Progenitor cell of endocrine pancreas (in vitro differentiated cells): Measurements from ENCODE around the gene DHRS7C. TPM values are rescaled to one million over a fixed set of nuclear protein-coding genes. Genes with fewer than 3 reads are reported as not detected.
A peak's percentile ranks its signal among the peaks of the same experiment; 100 is the strongest.

Experiments
- DNase-seq: peaks from one replicate; pipeline ENCODE4 v3.0.0; 2021; ENCODE audit warnings: low spot score; ENCODE audit not compliant: unreplicated experiment
- H3K27ac Mint-ChIP-seq: 2 replicates; pipeline ENCODE4 v1.8.0; 2021; ENCODE audit warnings: mild to moderate bottlenecking, moderate library complexity, mixed read lengths
- H3K27me3 Mint-ChIP-seq: 2 replicates; pipeline ENCODE4 v1.8.0; 2021; ENCODE audit warnings: mixed read lengths
- H3K36me3 Mint-ChIP-seq: 2 replicates; pipeline ENCODE4 v1.8.0; 2022; ENCODE audit warnings: mixed read lengths; ENCODE audit not compliant: insufficient read depth
- H3K4me1 Mint-ChIP-seq: 2 replicates; pipeline ENCODE4 v1.8.0; 2021; ENCODE audit warnings: low read depth, mixed read lengths
- H3K4me3 Mint-ChIP-seq: 2 replicates; pipeline ENCODE4 v1.8.0; 2021; ENCODE audit warnings: low read depth, mild to moderate bottlenecking, moderate library complexity, mixed read lengths
- H3K9me3 Mint-ChIP-seq: 2 replicates; pipeline ENCODE4 v1.8.0; 2021; ENCODE audit warnings: low read depth, mixed read lengths
- CTCF ChIP-seq: fragments of 200-600 bp; sonication (generic); IDR thresholded peaks from one replicate; pipeline ENCODE4 v1.5.0; 2021; ENCODE audit warnings: antibody characterized with exemption, mild to moderate bottlenecking; ENCODE audit not compliant: unreplicated experiment
- total RNA-seq: library from RNA; stranded (reverse); gene quantifications from 2 replicates; pipeline ENCODE4 v1.2.1, GENCODE V29; 2021

The DHRS7C gene
- total RNA-seq, 1 donor from 2014 or later = not detected

GRCh38 chr17:9750524-9750923, 40.9 kb downstream of the DHRS7C start:
- no peak for TF ChIP-seq CTCF
- DNase-seq = no peak
- Mint-ChIP-seq H3K4me1 (no peaks in the 10 kb centered on the region), H3K27ac (no peak overlapping the region), H3K36me3 (no peaks in the 10 kb centered on the region), H3K4me3 (no peak overlapping the region), H3K9me3 (no peaks in the 10 kb centered on the region), H3K27me3 (peaks cover 4% of the 10 kb centered on the region)

GRCh38 chr17:9729735-9730420, 61.5 kb downstream of the DHRS7C start:
- no peak for DNase-seq
- Mint-ChIP-seq H3K4me1 (no peaks in the 10 kb centered on the region), H3K9me3 (peaks cover 6% of the 10 kb centered on the region), H3K4me3 (no peak overlapping the region), H3K36me3 (peaks cover 4% of the 10 kb centered on the region), H3K27me3 (no peaks in the 10 kb centered on the region), H3K27ac (no peak overlapping the region)
- TF ChIP-seq CTCF = no peak

- no peaks in the 10 kb centered on the region for H3K4me1 Mint-ChIP-seq
- H3K9me3 Mint-ChIP-seq = peaks cover 6% of the 10 kb centered on the region
- no peak overlapping the region for H3K4me3 Mint-ChIP-seq
- peaks cover 4% of the 10 kb centered on the region for H3K36me3 Mint-ChIP-seq
- TF ChIP-seq CTCF = peak; percentile 98
- no peaks in the 10 kb centered on the region for H3K27me3 Mint-ChIP-seq
- DNase-seq = no peak
- no peak overlapping the region for H3K27ac Mint-ChIP-seq
Measured at GRCh38 chr17:9729034-9729650, 62.2 kb downstream of the DHRS7C start.

GRCh38 chr17:9728564-9728963, 62.8 kb downstream of the DHRS7C start:
- Mint-ChIP-seq H3K4me1 (no peaks in the 10 kb centered on the region), H3K4me3 (no peak overlapping the region), H3K9me3 (peaks cover 6% of the 10 kb centered on the region), H3K36me3 (peaks cover 6% of the 10 kb centered on the region), H3K27me3 (no peaks in the 10 kb centered on the region), H3K27ac (no peak overlapping the region)
- no peak for TF ChIP-seq CTCF
- no peak for DNase-seq

- TF ChIP-seq CTCF = no peak
- H3K27me3 Mint-ChIP-seq = no peaks in the 10 kb centered on the region
- no peak overlapping the region for H3K27ac Mint-ChIP-seq
- H3K9me3 Mint-ChIP-seq = peaks cover 6% of the 10 kb centered on the region
- H3K4me1 Mint-ChIP-seq = no peaks in the 10 kb centered on the region
- H3K4me3 Mint-ChIP-seq = no peak overlapping the region
- H3K36me3 Mint-ChIP-seq = peaks cover 6% of the 10 kb centered on the region
- no peak for DNase-seq
Measured at GRCh38 chr17:9728005-9728404, 63.4 kb downstream of the DHRS7C start.
